ENCODE data around the gene NFATC2. TPM values are rescaled to one million over a fixed set of nuclear protein-coding genes. Genes with fewer than 3 reads are reported as not detected.

The NFATC2 gene
- total RNA-seq, 2 donors from 2014 or later, result 5.8 to 7.3 TPM

GRCh38 chr20:51581571-51581970 lies 39.1 kb upstream of the NFATC2 start:
- intact Hi-C loops (cut with DNase I), result no loop called here

GRCh38 chr20:51579137-51579536 lies 36.6 kb upstream of the NFATC2 start:
- H3K4me3 ChIP-seq, result no peak overlapping the region
- no peaks in the 10 kb centered on the region for H3K4me1 ChIP-seq
- H3K9ac ChIP-seq (ENCODE audit: low read depth in 2 of 2, low read length in 2 of 2), result no peak overlapping the region
- H3K27ac ChIP-seq, result no peak overlapping the region
- TF ChIP-seq CTCF (IDR thresholded peaks at IDR 0.05), result no peak
- H3K27me3 ChIP-seq, result no peaks in the 10 kb centered on the region
- H3K36me3 ChIP-seq, result no peaks in the 10 kb centered on the region
- no peaks in the 10 kb centered on the region for H3K9me3 ChIP-seq
- no peak for DNase-seq
- intact Hi-C loops (cut with DNase I), result no loop called here

More at GRCh38 chr20:51581571-51581970, 39.1 kb upstream of the NFATC2 start:
- no peak for DNase-seq
- H3K9me3 ChIP-seq, result no peaks in the 10 kb centered on the region
- no peak overlapping the region for H3K9ac ChIP-seq (ENCODE audit: low read depth in 2 of 2, low read length in 2 of 2)
- no peaks in the 10 kb centered on the region for H3K4me1 ChIP-seq
- H3K27ac ChIP-seq, result no peak overlapping the region
- H3K4me3 ChIP-seq, result no peak overlapping the region
- no peaks in the 10 kb centered on the region for H3K36me3 ChIP-seq
- no peak for TF ChIP-seq CTCF (IDR thresholded peaks at IDR 0.05)
- no peaks in the 10 kb centered on the region for H3K27me3 ChIP-seq

- Histone ChIP-seq H3K9me3 (no peaks in the 10 kb centered on the region), H3K36me3 (no peaks in the 10 kb centered on the region), H3K27ac (no peak overlapping the region), H3K27me3 (no peaks in the 10 kb centered on the region), H3K4me1 (no peaks in the 10 kb centered on the region), H3K9ac (ENCODE audit: low read depth in 2 of 2, low read length in 2 of 2) (no peak overlapping the region), H3K4me3 (no peak overlapping the region)
- no peak for TF ChIP-seq CTCF (IDR thresholded peaks at IDR 0.05)
- DNase-seq, result no peak
- intact Hi-C loops (cut with DNase I), result no loop called here
These were observed 35.6 kb upstream of the NFATC2 start for GRCh38 chr20:51578145-51578459.

GRCh38 chr20:51577432-51578144 lies 35.1 kb upstream of the NFATC2 start:
- Histone ChIP-seq H3K36me3 (no peaks in the 10 kb centered on the region), H3K9ac (ENCODE audit: low read depth in 2 of 2, low read length in 2 of 2) (no peak overlapping the region), H3K4me1 (no peaks in the 10 kb centered on the region), H3K4me3 (no peak overlapping the region), H3K27me3 (no peaks in the 10 kb centered on the region), H3K9me3 (no peaks in the 10 kb centered on the region), H3K27ac (no peak overlapping the region)
- DNase-seq, result no peak
- no peak for TF ChIP-seq CTCF (IDR thresholded peaks at IDR 0.05)
- intact Hi-C loops (cut with DNase I), result no loop called here

GRCh38 chr20:51575486-51575885 lies 33.0 kb upstream of the NFATC2 start:
- intact Hi-C loops (cut with DNase I), result no loop called here
- no peak overlapping the region for H3K27ac ChIP-seq
- TF ChIP-seq CTCF (IDR thresholded peaks at IDR 0.05), result no peak
- no peaks in the 10 kb centered on the region for H3K27me3 ChIP-seq
- no peak overlapping the region for H3K9ac ChIP-seq (ENCODE audit: low read depth in 2 of 2, low read length in 2 of 2)
- H3K4me1 ChIP-seq, result no peaks in the 10 kb centered on the region
- H3K4me3 ChIP-seq, result no peak overlapping the region
- no peaks in the 10 kb centered on the region for H3K36me3 ChIP-seq
- no peak for DNase-seq
- no peaks in the 10 kb centered on the region for H3K9me3 ChIP-seq
